Neural cell (in vitro differentiated cells): ENCODE data around the gene DYNLT4. TPM values are rescaled to one million over a fixed set of nuclear protein-coding genes. Genes with fewer than 3 reads are reported as not detected.

Source experiments
- H2AFZ ChIP-seq: fragments of 200-600, 300-800 bp; sonication (generic), shearing (Covaris generic); 2 replicates; pipeline ENCODE4 v1.6.0; 2014; ENCODE audit warnings: low read depth, mild to moderate bottlenecking, antibody characterized with exemption, low read length, moderate library complexity
- H3F3A ChIP-seq: fragments of 200-600 bp; shearing (Covaris generic); 2 replicates; pipeline ENCODE4 v1.6.1; 2016; ENCODE audit warnings: mild to moderate bottlenecking, moderate library complexity, mixed read lengths, antibody characterized with exemption, low read length; ENCODE audit not compliant: insufficient read depth, poor library complexity, severe bottlenecking
- H3K27ac ChIP-seq: fragments of 200-600, 300-800 bp; sonication (generic), shearing (Covaris generic); 2 replicates; pipeline ENCODE4 v1.5.1; 2014; ENCODE audit warnings: mild to moderate bottlenecking, low read length, moderate library complexity
- H3K27me3 ChIP-seq: fragments of 300-800, 200-600 bp; sonication (generic), shearing (Covaris generic); 2 replicates; pipeline ENCODE4 v1.6.0; 2014; ENCODE audit warnings: mild to moderate bottlenecking, low read depth, low read length, moderate library complexity; ENCODE audit not compliant: insufficient read depth
- H3K36me3 ChIP-seq: fragments of 300-800, 200-600 bp; sonication (generic), shearing (Covaris generic); 2 replicates; pipeline ENCODE4 v1.5.1; 2014; ENCODE audit warnings: mild to moderate bottlenecking, antibody characterized with exemption, low read length, moderate library complexity; ENCODE audit not compliant: insufficient read depth
- H3K4me2 ChIP-seq: fragments of 300-800, 200-600 bp; sonication (generic), shearing (Covaris generic); 2 replicates; pipeline ENCODE4 v1.6.0; 2014; ENCODE audit warnings: mild to moderate bottlenecking, low read length
- H3K4me3 ChIP-seq: fragments of 300-800, 200-600 bp; sonication (generic), shearing (Covaris generic); 2 replicates; pipeline ENCODE4 v1.5.1; 2014; ENCODE audit warnings: mild to moderate bottlenecking, low read length, moderate library complexity
- H3K79me2 ChIP-seq: fragments of 200-600 bp; shearing (Covaris generic); replicated peaks from 2 replicates; pipeline ENCODE4 v1.6.0; 2014; ENCODE audit warnings: mild to moderate bottlenecking, low read length, moderate library complexity; ENCODE audit not compliant: insufficient read depth
- H3K9ac ChIP-seq: fragments of 300-800, 200-600 bp; sonication (generic), shearing (Covaris generic); 2 replicates; pipeline ENCODE4 v1.6.1; 2016; ENCODE audit warnings: mild to moderate bottlenecking, low read length, mixed read lengths
- H3K9me2 ChIP-seq: fragments of 200-600 bp; shearing (Covaris generic); 2 replicates; pipeline ENCODE4 v1.6.1; 2016; ENCODE audit warnings: mild to moderate bottlenecking, low read length, mixed read lengths; ENCODE audit not compliant: insufficient read depth
- H3K9me3 ChIP-seq: fragments of 200-600, 300-800 bp; sonication (generic), shearing (Covaris generic); 2 replicates; pipeline ENCODE4 v1.6.1; 2016; ENCODE audit warnings: mild to moderate bottlenecking, mixed run types, low read length, moderate library complexity, mixed read lengths
- H4K20me1 ChIP-seq: fragments of 200-600 bp; shearing (Covaris generic); 2 replicates; pipeline ENCODE4 v1.6.1; 2016; ENCODE audit warnings: mild to moderate bottlenecking, mixed run types; ENCODE audit not compliant: insufficient read depth
- CTCF ChIP-seq: fragments of 450-650 bp; IDR thresholded peaks from 2 replicates; pipeline ENCODE4 v1.5.1; 2014; ENCODE audit warnings: antibody characterized with exemption, mild to moderate bottlenecking, moderate library complexity; ENCODE audit not compliant: poor library complexity, severe bottlenecking
- EP300 ChIP-seq: fragments of 450-650 bp; conservative IDR thresholded peaks from 2 replicates; pipeline ENCODE4 v1.6.1; 2014; ENCODE audit warnings: antibody characterized with exemption, mild to moderate bottlenecking, moderate library complexity; ENCODE audit not compliant: poor library complexity, severe bottlenecking
- EZH2 ChIP-seq: fragments of 200-600, 300-800 bp; shearing (Covaris generic), sonication (generic); IDR thresholded peaks from 2 replicates; pipeline ENCODE4 v1.6.1; 2014; ENCODE audit warnings: antibody characterized with exemption, low read length, borderline replicate concordance, mild to moderate bottlenecking; ENCODE audit not compliant: insufficient read depth, poor library complexity, severe bottlenecking
- MXI1 ChIP-seq: fragments of 450-650 bp; conservative IDR thresholded peaks from 2 replicates; pipeline ENCODE4 v1.6.1; 2014; ENCODE audit warnings: antibody characterized with exemption, mild to moderate bottlenecking; ENCODE audit not compliant: poor library complexity, severe bottlenecking
- POLR2AphosphoS5 ChIP-seq: IDR thresholded peaks from 2 replicates; pipeline ENCODE4 v1.6.1; 2012
- RAD21 ChIP-seq: fragments of 450-650 bp; conservative IDR thresholded peaks from 2 replicates; pipeline ENCODE4 v1.6.1; 2014; ENCODE audit warnings: antibody characterized with exemption, mild to moderate bottlenecking, moderate library complexity
- REST ChIP-seq: IDR thresholded peaks from 2 replicates; pipeline ENCODE4 v1.6.1; 2012; ENCODE audit warnings: borderline replicate concordance
- SMC3 ChIP-seq: fragments of 450-650 bp; conservative IDR thresholded peaks from 2 replicates; pipeline ENCODE4 v1.6.1; 2014; ENCODE audit warnings: antibody characterized with exemption, mild to moderate bottlenecking, moderate library complexity; ENCODE audit not compliant: poor library complexity
- TAF1 ChIP-seq: IDR thresholded peaks from 2 replicates; pipeline ENCODE4 v1.6.1; 2012; ENCODE audit warnings: low read depth
- polyA plus RNA-seq: library from polyadenylated mRNA; depleted of rRNA; stranded (reverse); fragments of >200 nt; gene quantifications from 2 replicates; pipeline ENCODE4 v1.2.3, GENCODE V29; 2014

DYNLT4 gene
- polyA plus RNA-seq, 1 donor from 2014 or later, result not detected

GRCh38 chr1:44780583-44781121 lies 26.5 kb downstream of the DYNLT4 start:
- no peak overlapping the region for H3K27ac ChIP-seq
- H3K9me2 ChIP-seq, result no peaks in the 10 kb centered on the region
- H3K36me3 ChIP-seq, result no peaks in the 10 kb centered on the region
- H3K4me3 ChIP-seq, result no peak overlapping the region
- H3K27me3 ChIP-seq, result peaks cover 21% of the 10 kb centered on the region
- no peak overlapping the region for H2AFZ ChIP-seq
- peaks cover 9% of the 10 kb centered on the region for H3K79me2 ChIP-seq
- H4K20me1 ChIP-seq, result peaks cover 2% of the 10 kb centered on the region
- no peaks in the 10 kb centered on the region for H3F3A ChIP-seq
- H3K9me3 ChIP-seq, result no peaks in the 10 kb centered on the region
- no peak overlapping the region for H3K4me2 ChIP-seq
- TF ChIP-seq EZH2 (no peak), MXI1 (no peak), REST (no peak), EP300 (no peak), POLR2AphosphoS5 (no peak), SMC3 (no peak), CTCF (no peak), RAD21 (no peak), TAF1 (no peak)
- H3K9ac ChIP-seq, result no peak overlapping the region

GRCh38 chr1:44778705-44779576 lies 28.2 kb downstream of the DYNLT4 start:
- H3K36me3 ChIP-seq, result no peaks in the 10 kb centered on the region
- H4K20me1 ChIP-seq, result peaks cover 2% of the 10 kb centered on the region
- H3K4me2 ChIP-seq, result no peak overlapping the region
- H3K27me3 ChIP-seq, result peaks cover 6% of the 10 kb centered on the region
- no peaks in the 10 kb centered on the region for H3K9me3 ChIP-seq
- peaks cover 10% of the 10 kb centered on the region for H3K79me2 ChIP-seq
- TF ChIP-seq REST, result no peak
- no peak for TF ChIP-seq POLR2AphosphoS5
- TF ChIP-seq TAF1, result no peak
- TF ChIP-seq RAD21, result no peak
- TF ChIP-seq CTCF, result no peak
- no peak for TF ChIP-seq EZH2
- no peak for TF ChIP-seq MXI1
- TF ChIP-seq EP300, result no peak
- TF ChIP-seq SMC3, result no peak
- no peaks in the 10 kb centered on the region for H3F3A ChIP-seq
- H3K4me3 ChIP-seq, result no peak overlapping the region
- no peak overlapping the region for H2AFZ ChIP-seq
- no peak overlapping the region for H3K9ac ChIP-seq
- H3K9me2 ChIP-seq, result no peaks in the 10 kb centered on the region
- no peak overlapping the region for H3K27ac ChIP-seq
